Ascending aorta (tissue), 2 donors: Measurements from ENCODE around the gene SRL. TPM values are rescaled to one million over a fixed set of nuclear protein-coding genes. Genes with fewer than 3 reads are reported as not detected.
A peak's percentile ranks its signal among the peaks of the same experiment; 100 is the strongest.

Experiments
- DNase-seq, 2 donors: peaks; one replicate each; pipeline ENCODE4 v3.0.0-alpha.2; 2019; ENCODE audit warnings: low spot score in 2 of 2
- H3K27ac ChIP-seq, 2 donors: fragments of 200-600 bp; sonication (generic); one replicate each; pipeline ENCODE4 v1.5.1; 2016 to 2017; ENCODE audit warnings: mild to moderate bottlenecking in 1 of 2
- H3K27me3 ChIP-seq: fragments of 200-600 bp; sonication (generic); one replicate; pipeline ENCODE4 v1.5.1; 2017
- H3K36me3 ChIP-seq, 2 donors: fragments of 200-600 bp; sonication (generic); one replicate each; pipeline ENCODE4 v1.5.1; 2016
- H3K4me1 ChIP-seq, 2 donors: fragments of 200-600 bp; sonication (generic); one replicate each; pipeline ENCODE4 v1.5.1; 2016 to 2017; ENCODE audit warnings: mild to moderate bottlenecking in 1 of 2
- H3K4me3 ChIP-seq, 2 donors: fragments of 200-600 bp; sonication (generic); one replicate each; pipeline ENCODE4 v1.5.1; 2016 to 2017; ENCODE audit warnings: mild to moderate bottlenecking in 1 of 2
- H3K9me3 ChIP-seq, 2 donors: fragments of 200-600 bp; sonication (generic); one replicate each; pipeline ENCODE4 v1.5.1; 2016
- CTCF ChIP-seq, 3 experiments: fragments of 200-600 bp in 2 of 3; fragments of 450-650 bp in 1 of 3; sonication (generic) in 2 of 3; IDR thresholded peaks; one replicate each; pipeline ENCODE4 v1.5.1; 2016 to 2019; ENCODE audit warnings: antibody characterized with exemption in 3 of 3, mild to moderate bottlenecking in 1 of 3, moderate library complexity in 1 of 3
- intact Hi-C: fragments of 100-400 bp; cut with DNase I; formaldehyde crosslinking; loops from one replicate; pipeline ENCODE4 v1.15.1; 2023
- total RNA-seq: library from RNA; depleted of rRNA; stranded (reverse); fragments of >200 nt; gene quantifications from one replicate; pipeline ENCODE4 v1.1.0, GENCODE V29; 2016

Gene SRL
- total RNA-seq, 1 donor from 2014 or later: 15.6 TPM

GRCh38 chr16:4184038-4184702, 57.7 kb downstream of the SRL start:
- peaks cover 0 to 4% of the 10 kb centered on the region in 2 donors for H3K4me1 ChIP-seq
- no peaks in the 10 kb centered on the region for H3K36me3 ChIP-seq
- H3K4me3 ChIP-seq: peak overlapping the region; percentile 64 to 69
- no peak for DNase-seq
- H3K9me3 ChIP-seq: no peaks in the 10 kb centered on the region
- TF ChIP-seq CTCF (IDR thresholded peaks at IDR 0.05): no peak
- H3K27me3 ChIP-seq: no peaks in the 10 kb centered on the region
- intact Hi-C loops: loop anchor here (1.0 to 10.0 kb wide), 2 partner anchors 69 to 179 kb away; no protein-coding TSS in a partner anchor
- peak overlapping the region; percentile 92 to 93 for H3K27ac ChIP-seq

- Histone ChIP-seq H3K9me3 (no peaks in the 10 kb centered on the region), H3K4me1 (peaks cover 0 to 4% of the 10 kb centered on the region in 2 donors), H3K36me3 (no peaks in the 10 kb centered on the region), H3K4me3 (peak overlapping the region; percentile 64 to 69), H3K27me3 (no peaks in the 10 kb centered on the region), H3K27ac (peak overlapping the region; percentile 92 to 93)
- intact Hi-C loops: loop anchor here (1.0 to 10.0 kb wide), 4 partner anchors 29 to 179 kb away; partner anchors contain the start of gene ADCY9
- DNase-seq: peak; percentile 51 to 95
- peak in 1 of 3 experiments; percentile 28 for TF ChIP-seq CTCF (IDR thresholded peaks at IDR 0.05)
Measured at GRCh38 chr16:4183237-4184037, 58.4 kb downstream of the SRL start.

GRCh38 chr16:4182581-4183236, 59.2 kb downstream of the SRL start:
- H3K9me3 ChIP-seq: no peaks in the 10 kb centered on the region
- intact Hi-C loops: loop anchor here (2.0 to 10.0 kb wide), 3 partner anchors 30 to 178 kb away; partner anchors contain the start of gene ADCY9
- H3K36me3 ChIP-seq: no peaks in the 10 kb centered on the region
- no peak for DNase-seq
- H3K27me3 ChIP-seq: no peaks in the 10 kb centered on the region
- H3K4me1 ChIP-seq: peaks cover 0 to 4% of the 10 kb centered on the region in 2 donors
- H3K4me3 ChIP-seq: peak overlapping the region; percentile 64 to 69
- TF ChIP-seq CTCF (IDR thresholded peaks at IDR 0.05): no peak
- peak overlapping the region; percentile 92 to 93 for H3K27ac ChIP-seq

- Histone ChIP-seq H3K9me3 (no peaks in the 10 kb centered on the region), H3K4me3 (no peak overlapping the region), H3K27me3 (no peaks in the 10 kb centered on the region), H3K27ac (no peak overlapping the region), H3K36me3 (no peaks in the 10 kb centered on the region), H3K4me1 (peaks cover 0 to 4% of the 10 kb centered on the region in 2 donors)
- TF ChIP-seq CTCF (IDR thresholded peaks at IDR 0.05): no peak
- DNase-seq: no peak
- intact Hi-C loops: loop anchor here (10.0 kb wide), 1 partner anchor 176 kb away; no protein-coding TSS in a partner anchor
Measured at GRCh38 chr16:4180511-4180910, 61.4 kb downstream of the SRL start.

GRCh38 chr16:4179763-4180260, 62.1 kb downstream of the SRL start:
- TF ChIP-seq CTCF (IDR thresholded peaks at IDR 0.05): no peak
- no peaks in the 10 kb centered on the region for H3K36me3 ChIP-seq
- no peak for DNase-seq
- intact Hi-C loops: loop anchor here (10.0 kb wide), 1 partner anchor 175 kb away; no protein-coding TSS in a partner anchor
- no peaks in the 10 kb centered on the region for H3K27me3 ChIP-seq
- peaks cover 0 to 4% of the 10 kb centered on the region in 2 donors for H3K4me1 ChIP-seq
- H3K9me3 ChIP-seq: no peaks in the 10 kb centered on the region
- H3K4me3 ChIP-seq: no peak overlapping the region
- no peak overlapping the region for H3K27ac ChIP-seq
